OCI-LY7 (cell line): ENCODE data around the gene NOP56. TPM values are rescaled to one million over a fixed set of nuclear protein-coding genes. Genes with fewer than 3 reads are reported as not detected.

Experiments used
- BruUV-seq: library from RNA; stranded (reverse); fragments of 400-500 nt; replicated peaks from 2 replicates; lab custom pipeline; 2021; lab: Mats Ljungman, UMichigan
- CTCF ChIA-PET: fragments of 300-600 bp; sonication (Branson Sonifier 250); formaldehyde crosslinking; loops from one replicate; lab custom pipeline; 2022; ENCODE audit warnings: antibody characterized with exemption; ENCODE audit not compliant: unreplicated experiment; lab: Charles Lee
- POLR2A ChIA-PET: fragments of 300-600 bp; sonication (Branson Sonifier 250); formaldehyde crosslinking; loops from one replicate; lab custom pipeline; 2022; ENCODE audit warnings: antibody characterized with exemption; lab: Charles Lee
- DNase-seq: peaks from one replicate; pipeline ENCODE4 v3.0.0-alpha.2; 2015; ENCODE audit warnings: low spot score
- H2AFZ ChIP-seq: fragments of 200-600 bp; sonication (generic), shearing (Covaris generic); 2 replicates; pipeline ENCODE4 v1.6.1; 2014; ENCODE audit warnings: mild to moderate bottlenecking, antibody characterized with exemption, low read length, moderate library complexity
- H3K27ac ChIP-seq: fragments of 200-600 bp; sonication (generic); 2 replicates; pipeline ENCODE4 v1.5.1; 2014; ENCODE audit warnings: mixed run types, low read depth, mild to moderate bottlenecking, moderate library complexity, low read length, inconsistent platforms; ENCODE audit not compliant: poor library complexity, severe bottlenecking
- H3K36me3 ChIP-seq: fragments of 200-600 bp; sonication (generic); 2 replicates; pipeline ENCODE4 v1.6.1; 2014; ENCODE audit warnings: mild to moderate bottlenecking, antibody characterized with exemption, low read length, moderate library complexity, mixed read lengths; ENCODE audit not compliant: insufficient read depth
- H3K4me1 ChIP-seq: fragments of 200-600 bp; sonication (generic); 2 replicates; pipeline ENCODE4 v1.5.1; 2014; ENCODE audit warnings: mild to moderate bottlenecking, low read length; ENCODE audit not compliant: insufficient read depth, poor library complexity, severe bottlenecking
- H3K4me2 ChIP-seq: fragments of 200-600 bp; sonication (generic); 2 replicates; pipeline ENCODE4 v1.6.1; 2014; ENCODE audit warnings: mild to moderate bottlenecking, low read length
- H3K4me3 ChIP-seq: fragments of 200-600 bp; sonication (generic); 2 replicates; pipeline ENCODE4 v1.5.1; 2014; ENCODE audit warnings: mild to moderate bottlenecking, low read depth, low read length; ENCODE audit not compliant: poor library complexity, severe bottlenecking
- H3K79me2 ChIP-seq: fragments of 200-600 bp; sonication (generic); 2 replicates; pipeline ENCODE4 v1.6.1; 2016; ENCODE audit warnings: low read depth, mild to moderate bottlenecking, low read length, moderate library complexity, mixed read lengths; ENCODE audit not compliant: insufficient read depth
- H3K9me2 ChIP-seq: fragments of 200-600 bp; sonication (generic); 2 replicates; pipeline ENCODE4 v1.6.1; 2016; ENCODE audit warnings: mild to moderate bottlenecking, low read length, mixed read lengths; ENCODE audit not compliant: insufficient read depth
- H3K9me3 ChIP-seq: fragments of 200-600 bp; sonication (generic); 2 replicates; pipeline ENCODE4 v1.6.1; 2014; ENCODE audit warnings: mild to moderate bottlenecking, mixed run types, low read length, mixed read lengths
- H4K20me1 ChIP-seq: fragments of 200-600 bp; sonication (generic); 2 replicates; pipeline ENCODE4 v1.6.1; 2014; ENCODE audit warnings: mild to moderate bottlenecking, antibody characterized with exemption, low read length, moderate library complexity, mixed read lengths; ENCODE audit not compliant: insufficient read depth
- EZH2phosphoT487 ChIP-seq: fragments of 200-600 bp; sonication (generic); IDR thresholded peaks from 2 replicates; pipeline ENCODE4 v1.6.1; 2018; ENCODE audit warnings: low read depth, borderline replicate concordance, mild to moderate bottlenecking, mixed run types, antibody characterized with exemption, low read length, moderate library complexity, mixed read lengths
- intact Hi-C: fragments of 100-400 bp; cut with micrococcal nuclease; formaldehyde crosslinking; loops from one replicate; pipeline ENCODE4 v1.10.0; 2022; ENCODE audit not compliant: unreplicated experiment
- total RNA-seq, 2 experiments: library from RNA; depleted of rRNA in 1 of 2; stranded (reverse); fragments of >200 nt in 1 of 2; shearing (Covaris generic) in 1 of 2; gene quantifications; 2 replicates each; pipeline ENCODE4 v1.2.3, GENCODE V29; 2014 to 2022
- TF ChIP-seq, protein P1 (sequence below): fragments of 200-600 bp; sonication (generic); conservative IDR thresholded peaks from 2 replicates; pipeline ENCODE4 v1.5.1; 2014; ENCODE audit warnings: mild to moderate bottlenecking, antibody characterized with exemption, low read length, moderate library complexity, mixed read lengths

NOP56 gene
- total RNA-seq, 2 experiments from 2014 or later = 544 to 580 TPM

DNA sequence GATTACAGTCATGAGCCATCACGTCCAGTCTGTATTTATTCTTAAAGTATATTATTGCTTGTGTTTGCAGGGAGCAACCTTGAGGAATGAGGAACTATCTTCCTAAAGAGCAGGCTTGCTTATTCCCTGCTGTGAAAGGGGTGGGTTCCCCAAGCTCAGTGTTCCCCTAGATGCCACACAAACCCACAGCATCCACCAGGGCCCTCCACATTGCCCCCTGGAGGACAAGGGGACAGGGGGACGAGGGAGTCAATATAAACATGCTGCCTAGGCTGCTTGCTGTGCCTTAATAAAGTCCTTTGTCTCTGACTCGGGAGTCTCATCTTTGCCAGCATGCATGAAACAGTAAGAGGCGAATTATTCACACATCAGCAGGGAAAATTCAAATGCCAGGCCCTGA, 19.5 kb downstream of the NOP56 start:
- BruUV-seq = no TSS peak
- Histone ChIP-seq H3K9me3 (no peaks in the 10 kb centered on the region), H3K79me2 (no peaks in the 10 kb centered on the region), H3K4me3 (no peak overlapping the region), H3K36me3 (no peaks in the 10 kb centered on the region), H4K20me1 (no peaks in the 10 kb centered on the region), H2AFZ (no peak overlapping the region), H3K4me1 (no peaks in the 10 kb centered on the region), H3K4me2 (no peak overlapping the region), H3K27ac (no peak overlapping the region), H3K9me2 (no peaks in the 10 kb centered on the region)
- DNase-seq = no peak
- no peak for TF ChIP-seq EZH2phosphoT487
- TF ChIP-seq, protein P1, sequence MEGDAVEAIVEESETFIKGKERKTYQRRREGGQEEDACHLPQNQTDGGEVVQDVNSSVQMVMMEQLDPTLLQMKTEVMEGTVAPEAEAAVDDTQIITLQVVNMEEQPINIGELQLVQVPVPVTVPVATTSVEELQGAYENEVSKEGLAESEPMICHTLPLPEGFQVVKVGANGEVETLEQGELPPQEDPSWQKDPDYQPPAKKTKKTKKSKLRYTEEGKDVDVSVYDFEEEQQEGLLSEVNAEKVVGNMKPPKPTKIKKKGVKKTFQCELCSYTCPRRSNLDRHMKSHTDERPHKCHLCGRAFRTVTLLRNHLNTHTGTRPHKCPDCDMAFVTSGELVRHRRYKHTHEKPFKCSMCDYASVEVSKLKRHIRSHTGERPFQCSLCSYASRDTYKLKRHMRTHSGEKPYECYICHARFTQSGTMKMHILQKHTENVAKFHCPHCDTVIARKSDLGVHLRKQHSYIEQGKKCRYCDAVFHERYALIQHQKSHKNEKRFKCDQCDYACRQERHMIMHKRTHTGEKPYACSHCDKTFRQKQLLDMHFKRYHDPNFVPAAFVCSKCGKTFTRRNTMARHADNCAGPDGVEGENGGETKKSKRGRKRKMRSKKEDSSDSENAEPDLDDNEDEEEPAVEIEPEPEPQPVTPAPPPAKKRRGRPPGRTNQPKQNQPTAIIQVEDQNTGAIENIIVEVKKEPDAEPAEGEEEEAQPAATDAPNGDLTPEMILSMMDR = peak; percentile 51; the same call in 1 of the 2 replicates
- intact Hi-C loops = no loop called here
- CTCF ChIA-PET = no interaction called here
- POLR2A ChIA-PET = no interaction called here

DNA sequence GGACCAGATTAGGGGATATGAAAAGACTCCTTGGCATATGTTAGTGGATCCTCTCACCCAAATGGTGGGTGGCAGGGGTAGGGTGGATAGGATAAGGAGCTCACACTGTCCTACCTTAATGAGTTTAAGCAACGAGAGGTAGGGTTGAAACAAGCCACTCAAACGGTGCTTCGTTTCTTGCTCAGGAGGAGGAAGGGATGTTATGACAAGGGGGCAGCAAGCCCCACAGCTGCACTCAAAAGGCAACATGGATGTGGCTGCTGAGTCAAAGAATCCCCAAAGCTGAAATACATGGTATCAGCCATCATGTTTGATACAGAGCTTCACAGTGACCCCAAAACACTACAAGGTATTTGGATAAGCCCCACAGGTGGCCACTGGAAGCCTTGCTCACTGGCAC, 20.0 kb downstream of the NOP56 start:
- Histone ChIP-seq H3K9me2 (no peaks in the 10 kb centered on the region), H3K4me2 (no peak overlapping the region), H4K20me1 (no peaks in the 10 kb centered on the region), H3K36me3 (no peaks in the 10 kb centered on the region), H2AFZ (no peak overlapping the region), H3K4me1 (no peaks in the 10 kb centered on the region), H3K4me3 (no peak overlapping the region), H3K27ac (no peak overlapping the region), H3K9me3 (no peaks in the 10 kb centered on the region), H3K79me2 (no peaks in the 10 kb centered on the region)
- ChIA-PET CTCF (no interaction called here), POLR2A (no interaction called here)
- BruUV-seq = no TSS peak
- TF ChIP-seq EZH2phosphoT487 = no peak
- TF ChIP-seq, protein P1 = no peak
- intact Hi-C loops = no loop called here
- DNase-seq = no peak

GRCh38 chr20:2673453-2673852, 21.0 kb downstream of the NOP56 start:
- H3K4me2 ChIP-seq = no peak overlapping the region
- H3K4me3 ChIP-seq = no peak overlapping the region
- intact Hi-C loops = no loop called here
- CTCF ChIA-PET = no interaction called here
- TF ChIP-seq EZH2phosphoT487 = no peak
- TF ChIP-seq, protein P1 = no peak
- no peaks in the 10 kb centered on the region for H4K20me1 ChIP-seq
- H3K79me2 ChIP-seq = no peaks in the 10 kb centered on the region
- no peaks in the 10 kb centered on the region for H3K4me1 ChIP-seq
- H2AFZ ChIP-seq = no peak overlapping the region
- H3K27ac ChIP-seq = no peak overlapping the region
- no peak for DNase-seq
- H3K9me3 ChIP-seq = no peaks in the 10 kb centered on the region
- H3K9me2 ChIP-seq = no peaks in the 10 kb centered on the region
- no peaks in the 10 kb centered on the region for H3K36me3 ChIP-seq
- POLR2A ChIA-PET = no interaction called here
- BruUV-seq = no TSS peak
